ENCODE data around the gene TMEM63A.
"Not testable (repeated sequence)": the region's sequence is repeated elsewhere in the genome, so short reads cannot be mapped to it uniquely, and the experiment has no call there.

TMEM63A gene

GRCh38 chr1:225816643-225817538, 65.3 kb downstream of the TMEM63A start:
- DNase-seq, result no peak

GRCh38 chr1:225815526-225816178, 66.5 kb downstream of the TMEM63A start:
- no peak for DNase-seq

GRCh38 chr1:225815090-225815489, 67.1 kb downstream of the TMEM63A start:
- DNase-seq, result not testable (repeated sequence)

GRCh38 chr1:225814381-225814780, 67.8 kb downstream of the TMEM63A start:
- DNase-seq, result no peak

GRCh38 chr1:225813214-225813964, 68.8 kb downstream of the TMEM63A start:
- no peak for DNase-seq

- no peak for DNase-seq
Observed at GRCh38 chr1:225812488-225813213, 69.5 kb downstream of the TMEM63A start.

- no peak for DNase-seq
Observed at GRCh38 chr1:225811622-225812487, 70.3 kb downstream of the TMEM63A start.

GRCh38 chr1:225810579-225811538, 71.3 kb downstream of the TMEM63A start:
- DNase-seq, result not testable (repeated sequence)

GRCh38 chr1:225809842-225810578, 72.2 kb downstream of the TMEM63A start, which contains the start of gene EPHX1:
Gene EPHX1 (plus strand): TSS chr1:225810124. CDS start chr1:225828730, 18,606 bp downstream.
- DNase-seq, result peak; percentile 14

- no peak for DNase-seq
Observed at GRCh38 chr1:225808136-225808535, 74.0 kb downstream of the TMEM63A start.

GRCh38 chr1:225806736-225807135, 75.4 kb downstream of the TMEM63A start:
- DNase-seq, result not testable (repeated sequence)

- DNase-seq, result no peak
Observed at GRCh38 chr1:225806249-225806648, 75.9 kb downstream of the TMEM63A start.

- DNase-seq, result not testable (repeated sequence)
Observed at GRCh38 chr1:225801146-225801545, 81.0 kb downstream of the TMEM63A start.

- not testable (repeated sequence) for DNase-seq
Observed at GRCh38 chr1:225796097-225796496, 86.1 kb downstream of the TMEM63A start.
